ENCODE data around the gene TRIP6.
"Not testable (repeated sequence)": the region's sequence is repeated elsewhere in the genome, so short reads cannot be mapped to it uniquely, and the experiment has no call there.

TRIP6 gene

GRCh38 chr7:100891568-100892247 is 24.5 kb downstream of the TRIP6 start:
- no peak for DNase-seq

DNA sequence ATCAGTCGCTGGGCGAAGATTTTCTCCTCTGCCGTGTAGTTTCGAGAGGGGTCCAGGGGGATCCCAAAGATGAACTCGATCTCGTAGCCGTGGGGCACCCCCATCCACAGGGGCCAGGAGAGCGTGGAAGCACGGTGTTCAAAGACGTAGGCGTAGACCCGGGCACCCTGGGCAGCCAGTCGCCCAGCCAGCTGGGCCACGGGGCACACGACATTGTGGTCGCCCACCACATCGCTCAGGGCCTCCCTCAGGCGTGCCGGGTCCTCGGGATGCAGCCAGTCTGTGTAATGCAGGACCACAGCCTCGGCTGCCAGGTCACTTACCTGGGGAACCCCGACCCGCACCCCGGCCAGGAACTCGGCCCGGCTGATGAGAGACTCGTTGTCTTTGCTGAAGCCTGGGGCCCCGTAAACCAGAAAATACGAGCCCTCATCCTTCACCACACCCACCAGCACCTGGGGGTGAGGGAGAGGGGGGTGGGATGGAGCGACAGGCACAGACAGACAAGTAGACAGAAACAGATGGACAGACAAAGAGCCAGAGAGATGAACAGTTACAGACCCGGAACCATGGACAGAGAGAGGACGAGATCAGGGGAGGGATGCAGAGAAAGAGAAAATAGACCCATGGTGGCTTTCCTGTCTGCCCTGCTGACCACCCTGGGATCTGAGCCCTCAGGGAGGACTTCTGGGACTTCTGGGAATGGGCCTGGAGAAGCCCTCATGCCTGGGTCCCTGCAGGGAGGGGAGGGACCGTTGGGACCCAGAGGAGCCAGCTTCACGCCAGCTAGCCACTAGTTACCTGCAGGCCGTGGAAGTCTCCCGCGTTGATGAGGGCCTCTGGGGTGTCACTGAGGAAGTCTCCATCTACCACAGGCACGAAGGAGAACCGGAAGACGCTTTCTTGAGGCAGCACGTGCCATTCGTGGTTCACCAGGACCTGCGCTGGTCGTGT is 25.5 kb downstream of the TRIP6 start:
- DNase-seq = no peak

DNA sequence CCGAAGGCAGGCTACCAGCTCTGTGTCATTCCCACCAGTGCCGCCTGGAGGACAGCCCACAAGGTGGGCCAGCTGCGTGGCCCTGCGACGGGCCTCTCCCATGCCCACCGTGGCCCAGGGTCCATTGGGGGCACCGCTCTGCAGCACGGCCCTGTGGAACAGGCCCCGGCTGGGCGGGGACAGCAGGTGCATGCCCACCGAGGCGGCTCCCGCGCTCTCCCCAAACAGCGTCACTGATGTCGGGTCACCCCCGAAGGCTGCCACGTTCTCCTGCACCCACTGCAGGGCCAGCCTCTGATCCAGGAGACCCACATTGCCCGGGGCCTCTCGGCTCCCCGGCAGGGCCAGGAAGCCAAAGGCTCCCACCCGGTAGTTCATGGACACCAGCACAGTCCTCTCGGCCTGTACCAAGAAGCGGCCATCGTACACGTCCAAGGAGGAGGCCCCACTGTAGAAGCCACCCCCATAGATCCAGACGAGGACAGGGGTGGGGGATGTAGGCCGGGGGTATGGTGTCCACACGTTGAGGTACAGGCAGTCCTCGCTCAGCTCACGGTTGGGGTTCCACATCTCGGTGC is 26.2 kb downstream of the TRIP6 start:
- no peak for DNase-seq

DNA sequence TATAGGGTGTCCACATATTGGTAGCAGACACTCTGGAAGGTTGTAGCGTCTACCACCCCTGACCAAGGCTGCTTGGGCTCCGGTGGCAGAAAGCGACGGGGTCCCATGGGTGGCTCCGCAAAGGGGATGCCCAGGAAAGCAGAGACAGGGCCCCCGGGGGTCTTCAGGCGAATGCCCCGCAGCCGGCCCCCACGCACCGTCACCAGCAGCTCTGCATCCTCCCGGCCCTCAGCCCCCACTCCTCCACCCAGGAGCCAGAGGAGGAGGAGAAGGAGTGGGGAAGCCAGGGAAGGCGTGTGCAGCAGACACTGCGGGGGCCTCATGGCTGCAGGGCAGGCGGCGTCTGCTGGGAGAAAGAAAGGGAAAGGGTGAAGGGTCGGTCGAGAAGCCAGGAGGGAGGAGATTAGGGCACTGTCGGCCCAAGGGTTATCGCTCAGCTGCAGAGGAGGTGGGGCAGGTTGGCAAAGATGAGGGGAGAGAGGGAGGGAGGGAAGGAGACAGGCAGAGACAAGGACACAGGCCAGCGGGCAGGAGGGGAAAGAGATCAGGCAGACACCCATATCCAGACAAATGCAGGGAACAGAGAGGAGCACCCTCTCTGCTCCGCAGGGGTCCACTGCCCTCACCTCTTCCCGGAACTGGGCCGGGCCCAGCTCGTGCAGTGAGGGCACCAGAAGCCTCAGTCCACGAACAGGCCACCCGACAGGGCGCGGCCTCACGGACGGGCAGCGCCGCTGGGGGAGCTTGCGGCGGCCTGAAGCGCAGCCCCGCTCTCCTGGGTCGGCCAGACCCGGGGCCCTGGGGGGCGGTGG is 26.9 kb downstream of the TRIP6 start:
- DNase-seq = no peak

- no peak for DNase-seq
Observed at GRCh38 chr7:100894860-100895700, 27.9 kb downstream of the TRIP6 start.

GRCh38 chr7:100895701-100895955 is 28.4 kb downstream of the TRIP6 start, which contains the start of gene ACHE:
TSS of gene ACHE (minus strand) at chr7:100895888. CDS start at chr7:100894232, 1,656 bp downstream.
- DNase-seq = no peak

GRCh38 chr7:100895956-100896731 is 29.0 kb downstream of the TRIP6 start:
- DNase-seq = peak; percentile 59

DNA sequence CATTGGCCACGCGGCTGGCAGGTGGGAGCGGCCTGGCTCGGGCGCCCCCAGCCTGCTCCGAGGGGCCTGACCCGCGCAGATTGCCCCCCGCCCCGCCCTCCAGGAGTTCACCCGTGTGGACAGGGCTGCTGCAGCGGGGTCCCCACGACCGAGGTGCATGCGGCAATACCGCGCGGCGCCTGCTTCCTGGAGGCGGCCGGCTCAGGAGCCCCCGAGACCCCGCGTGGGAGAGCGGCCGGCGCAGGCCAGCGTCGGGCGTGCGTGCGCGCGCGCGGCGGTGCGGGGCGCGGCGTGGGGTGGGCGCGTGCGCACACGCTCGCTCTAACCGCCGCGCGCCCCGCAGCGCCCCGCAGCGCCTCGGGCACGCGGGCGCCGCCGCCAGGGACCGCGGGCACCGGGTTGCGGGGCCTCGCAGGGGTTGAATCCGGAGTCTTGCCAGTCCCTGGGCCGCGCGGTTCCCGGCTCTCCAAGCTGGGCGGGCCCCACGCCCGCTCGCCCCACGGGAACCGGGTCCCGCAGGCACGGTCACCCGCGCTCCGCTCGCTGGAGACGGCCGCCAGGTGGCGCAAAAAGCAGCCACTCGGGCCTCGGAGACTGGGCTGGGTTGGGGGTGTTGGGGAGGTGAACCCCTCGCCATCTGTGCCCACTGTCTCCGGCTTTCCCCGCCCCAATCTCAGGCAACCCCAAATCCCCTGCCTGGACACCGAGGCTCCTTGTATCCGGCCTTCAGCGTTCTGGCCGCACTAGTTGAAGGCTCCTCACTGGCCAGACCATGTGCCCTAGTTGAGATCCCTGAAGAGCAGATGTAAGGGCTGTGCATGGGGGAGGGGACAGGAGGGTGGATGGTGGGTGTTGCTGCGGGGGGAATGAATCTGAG is 29.8 kb downstream of the TRIP6 start:
- DNase-seq = no peak

- DNase-seq = no peak
Observed at GRCh38 chr7:100897772-100898454, 30.7 kb downstream of the TRIP6 start.

DNA sequence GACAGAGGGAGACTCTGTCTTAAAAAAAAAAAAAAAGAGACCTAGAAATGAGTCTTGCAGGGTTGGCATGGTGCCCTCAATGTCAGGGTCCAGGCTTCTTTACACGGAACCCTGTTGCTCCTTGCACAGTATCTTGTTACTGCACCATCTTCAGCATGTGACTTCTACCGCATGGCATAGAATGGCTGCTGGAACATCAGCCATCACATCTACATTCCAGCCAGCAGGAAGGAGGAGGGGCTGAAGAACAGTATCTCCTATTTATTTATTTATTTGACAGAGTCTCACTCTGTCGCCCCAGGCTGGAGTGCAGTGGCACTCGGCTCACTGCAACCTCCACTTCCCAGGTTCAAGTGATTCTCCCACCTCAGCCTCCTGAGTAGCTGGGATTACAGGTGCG is 32.2 kb downstream of the TRIP6 start:
- DNase-seq = no peak

DNA sequence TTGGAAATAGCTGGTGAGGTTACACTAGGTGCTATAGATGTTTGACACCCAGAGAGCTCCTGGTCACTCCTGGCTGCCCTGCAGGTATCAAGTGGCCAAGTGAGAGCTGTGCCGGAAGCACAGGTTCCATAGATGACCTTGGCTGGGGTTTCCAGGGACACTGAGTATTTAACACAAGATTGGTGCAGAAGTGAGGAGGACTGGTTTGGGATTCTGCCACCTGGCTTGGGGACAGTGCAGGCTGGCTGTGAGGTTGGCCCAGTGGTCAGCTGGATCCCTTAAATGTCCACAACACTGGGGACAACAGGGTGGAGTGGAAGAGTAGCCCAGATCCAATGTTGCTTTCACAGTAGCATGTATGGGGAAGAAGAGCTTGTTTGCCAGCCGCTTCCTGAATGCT is 33.8 kb downstream of the TRIP6 start:
- DNase-seq = no peak

- DNase-seq = no peak
Observed at GRCh38 chr7:100901921-100902332, 34.7 kb downstream of the TRIP6 start.

DNA sequence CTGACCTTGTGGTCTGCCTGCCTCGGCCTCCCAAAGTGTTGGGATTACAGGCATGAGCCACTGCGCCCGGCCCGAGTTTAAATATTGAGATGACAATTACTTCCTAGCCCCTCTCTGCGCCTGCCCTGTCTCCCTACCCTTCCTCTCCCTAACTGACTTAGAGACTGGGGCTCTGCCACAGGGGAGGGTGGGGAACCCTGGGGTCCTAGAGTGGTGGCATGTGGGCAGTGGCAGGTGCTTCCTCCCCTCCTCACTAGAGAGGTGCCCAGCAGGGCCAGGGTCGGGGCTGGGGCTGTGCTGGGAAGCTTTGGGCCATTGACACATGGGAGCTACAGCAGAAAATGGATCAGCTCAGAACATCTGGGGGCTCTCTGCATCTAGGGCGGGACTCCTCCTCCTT is 35.5 kb downstream of the TRIP6 start:
- DNase-seq = no peak

- DNase-seq = no peak
Observed at GRCh38 chr7:100908512-100908911, 41.3 kb downstream of the TRIP6 start.

- peak; percentile 85 for DNase-seq
Observed at GRCh38 chr7:100910443-100910842, 43.3 kb downstream of the TRIP6 start.

GRCh38 chr7:100911484-100911883 is 44.3 kb downstream of the TRIP6 start:
- DNase-seq = no peak

DNA sequence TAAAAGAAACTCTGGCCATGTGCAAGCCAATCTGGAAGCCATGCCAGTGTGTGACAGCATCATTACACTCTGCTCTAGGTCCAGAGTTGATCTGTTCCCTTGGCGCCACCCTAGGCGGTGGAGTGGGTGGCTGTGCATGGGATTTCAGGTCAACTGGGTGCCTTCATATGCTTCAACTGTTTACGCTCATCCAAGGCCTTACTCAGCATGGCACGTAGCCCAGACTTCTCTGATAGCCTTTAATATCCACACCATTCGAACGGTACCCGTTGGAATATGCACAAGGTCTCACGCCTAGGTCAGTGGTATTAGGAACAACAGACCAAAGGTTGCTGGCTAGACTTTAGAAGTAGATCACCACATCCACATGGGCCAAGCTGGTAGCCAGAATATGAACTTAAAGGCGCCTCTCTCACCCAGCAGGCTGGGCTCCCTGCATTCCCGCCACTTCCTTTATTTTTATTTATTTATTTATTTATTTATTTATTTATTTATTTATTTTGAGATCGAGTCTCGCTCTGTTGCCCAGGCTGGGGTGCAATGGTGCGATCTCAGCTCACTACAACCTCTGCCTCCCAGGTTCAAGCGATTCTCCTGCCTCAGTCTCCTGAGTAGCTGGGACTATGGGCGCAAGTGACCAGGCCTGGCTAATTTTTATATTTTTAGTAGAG is 47.2 kb downstream of the TRIP6 start:
- no peak for DNase-seq

DNA sequence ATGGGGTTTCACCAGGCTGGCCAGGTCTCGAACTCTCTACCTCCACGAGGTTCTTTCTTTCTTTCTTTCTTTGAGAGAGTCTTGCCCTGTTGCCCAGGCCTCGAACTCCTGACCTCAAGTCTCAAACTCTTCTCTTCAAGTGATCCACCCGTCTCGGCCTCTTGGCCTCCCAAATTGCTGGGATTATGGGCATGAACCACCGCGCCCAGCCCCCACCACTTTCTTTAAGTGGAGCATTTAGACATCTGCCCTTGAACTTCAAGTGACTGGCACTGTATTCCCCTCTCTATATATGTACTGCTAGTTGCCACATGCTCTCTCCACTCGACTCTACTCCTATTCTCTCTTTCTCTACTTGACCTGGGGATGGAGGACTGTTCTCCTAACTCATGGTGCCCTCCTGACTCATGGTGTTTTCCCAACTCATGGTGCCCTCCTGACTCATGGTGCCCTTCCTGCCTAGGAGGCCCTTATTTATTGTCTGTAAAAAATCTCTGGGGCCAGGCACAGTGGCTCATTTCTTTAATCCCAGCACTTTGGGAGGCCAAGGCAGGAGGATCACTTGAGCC is 47.8 kb downstream of the TRIP6 start:
- DNase-seq = peak; percentile 93

- not testable (repeated sequence) for DNase-seq
Observed at GRCh38 chr7:100919335-100919734, 52.1 kb downstream of the TRIP6 start.

Measured in inflammatory macrophage treated with lipopolysaccharide for 4 hours (primary cell).